ENCODE measurements around the gene TERT. TPM values are rescaled to one million over a fixed set of nuclear protein-coding genes. Genes with fewer than 3 reads are reported as not detected.

The TERT gene
- total and polyA plus RNA-seq, 2 of the 4 experiments (the other 2 are of a cell fraction), result not detected

DNA sequence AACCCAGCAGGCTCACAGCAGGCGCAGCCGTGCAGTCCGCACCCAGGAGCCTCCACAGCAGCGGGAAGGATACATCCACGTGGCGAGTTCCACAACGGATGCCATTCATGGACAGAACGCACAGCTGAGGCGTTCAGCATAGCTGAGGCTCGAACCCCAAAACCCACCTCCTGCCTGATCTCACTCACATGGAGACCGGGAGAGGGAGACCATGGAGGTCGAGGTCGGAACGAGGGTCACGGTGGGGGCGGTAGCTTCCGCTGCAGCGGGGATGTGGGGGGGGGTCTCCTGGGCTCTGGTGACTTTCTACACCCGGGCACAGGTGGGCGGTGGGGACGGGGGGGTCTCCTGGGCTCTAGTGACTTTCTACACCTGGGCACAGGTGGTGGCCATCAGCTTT lies 17.5 kb downstream of the TERT start:
- Histone ChIP-seq H4K91ac (ENCODE audit: insufficient read depth, low read depth, low read length) (no peak overlapping the region), H4K20me1 (ENCODE audit: insufficient read depth, low read length) (no peaks in the 10 kb centered on the region), H2AK9ac (replicated peaks; ENCODE audit: low read depth, low read length, poor library complexity) (no peak overlapping the region), H3K56ac (ENCODE audit: extremely low read depth, insufficient read depth, low read length) (no peak overlapping the region), H3K4me3 (ENCODE audit: insufficient read depth, low read depth, low read length) (no peak overlapping the region), H2AFZ (replicated peaks; ENCODE audit: low read length, poor library complexity) (no peak overlapping the region), H3K9me1 (ENCODE audit: insufficient read depth, low read length) (no peaks in the 10 kb centered on the region), H3K36me3 (ENCODE audit: control insufficient read depth, insufficient read depth, low read length) (no peaks in the 10 kb centered on the region), H3K79me1 (ENCODE audit: low read depth in 1 of 2, low read length in 2 of 2) (no peaks in the 10 kb centered on the region), H2BK120ac (ENCODE audit: low read depth, low read length) (no peak overlapping the region), H2BK5ac (ENCODE audit: low read depth, low read length, poor library complexity, severe bottlenecking) (no peak overlapping the region), H2AK5ac (ENCODE audit: low read depth, low read length) (no peak overlapping the region), H3K4me2 (ENCODE audit: low read depth, low read length) (no peak overlapping the region), H3K18ac (ENCODE audit: low read depth, low read length) (no peak overlapping the region), H3K23ac (ENCODE audit: low read depth, low read length) (no peak overlapping the region), H3K9me3 (ENCODE audit: control insufficient read depth, insufficient read depth, low read length) (peaks cover 25% of the 10 kb centered on the region), H3K27me3 (ENCODE audit: control insufficient read depth, insufficient read depth, low read length) (no peaks in the 10 kb centered on the region), H2BK20ac (ENCODE audit: low read depth, low read length) (no peak overlapping the region), H3K27ac (ENCODE audit: insufficient read depth, low read length) (no peak overlapping the region), H4K8ac (ENCODE audit: low read depth in 2 of 2, low read length in 2 of 2) (no peak overlapping the region), H3K4me1 (ENCODE audit: control insufficient read depth, insufficient read depth, low read length) (no peaks in the 10 kb centered on the region), H2BK15ac (ENCODE audit: low read depth, low read length) (no peak overlapping the region), H3K14ac (replicated peaks; ENCODE audit: low read depth, low read length) (no peak overlapping the region), H4K5ac (ENCODE audit: low read depth, low read length) (no peak overlapping the region), H3K4ac (ENCODE audit: low read depth, low read length) (no peak overlapping the region), H3K9ac (ENCODE audit: low read depth, low read length) (no peak overlapping the region)
- 95% methylated on average over 4 of the region's 21 CpGs; no CpG with 5 or more reads in 1 of the 2 experiments for WGBS, 2 experiments (ENCODE audit: extremely low coverage in 2 of 2, insufficient read length in 1 of 2)
- DNase-seq, result no peak
- intact Hi-C loops (cut with micrococcal nuclease), result no loop called here
- ATAC-seq (ENCODE audit: low read depth), result no peak
- CTCF ChIA-PET, result no interaction called here
- no peak for TF ChIP-seq SMC3 (IDR thresholded peaks at IDR 0.05; ENCODE audit: low read depth, low read length)
- TF ChIP-seq POLR2A (IDR thresholded peaks at IDR 0.05; ENCODE audit: low read depth, low read length), result no peak
- no peak for TF ChIP-seq BHLHE40 (IDR thresholded peaks at IDR 0.05; ENCODE audit: low read depth, low read length)
- TF ChIP-seq NFE2L2 (IDR thresholded peaks at IDR 0.05; ENCODE audit: low read depth, low read length), result no peak
- POLR2A ChIA-PET (ENCODE audit: unreplicated experiment), result no interaction called here
- no TSS peak for BruUV-seq (replicated peaks)
- in situ Hi-C loops (cut with MboI; ENCODE audit: low sequenced_read_pairs), result no loop called here
- dilution Hi-C loops (cut with HindIII; ENCODE audit: low sequenced_read_pairs, unreplicated experiment), result no loop called here
